IMR-90 (cell line): ENCODE results near the gene EIF4G3. TPM values are rescaled to one million over a fixed set of nuclear protein-coding genes. Genes with fewer than 3 reads are reported as not detected.

Source experiments
- ATAC-seq: fragments of 200-7000 bp; cut with Tn5 transposase; 2 replicates; pipeline ENCODE4 v1.9.1; 2020; ENCODE audit warnings: low read depth, mild to moderate bottlenecking, moderate library complexity
- BruUV-seq: library from RNA; stranded (reverse); fragments of 400-500 nt; replicated peaks from 2 replicates; lab custom pipeline; 2021; lab: Mats Ljungman, UMichigan
- CTCF ChIA-PET: fragments of 300-600 bp; formaldehyde crosslinking; extraction: SDS; loops from one replicate; lab custom pipeline; 2021; ENCODE audit warnings: antibody characterized with exemption; lab: Yijun Ruan, JAX
- POLR2A ChIA-PET: fragments of 300-600 bp; sonication (Branson Sonifier 250); formaldehyde crosslinking; loops from one replicate; lab custom pipeline; 2022; ENCODE audit warnings: antibody characterized with exemption; ENCODE audit not compliant: unreplicated experiment; lab: Charles Lee
- DNase-seq: peaks from one replicate; pipeline ENCODE4 v3.0.0; 2013
- H2AFZ ChIP-seq: replicated peaks from 2 replicates; pipeline ENCODE3; 2013; ENCODE audit warnings: low read length, mild to moderate bottlenecking; ENCODE audit not compliant: poor library complexity
- H2AK5ac ChIP-seq: 2 replicates; pipeline ENCODE4 v1.6.1; 2013; ENCODE audit warnings: low read depth, low read length, inconsistent platforms
- H2AK9ac ChIP-seq: replicated peaks from 2 replicates; pipeline ENCODE3; 2013; ENCODE audit warnings: mild to moderate bottlenecking, low read depth, low read length, moderate library complexity; ENCODE audit not compliant: poor library complexity
- H2BK120ac ChIP-seq: 2 replicates; pipeline ENCODE4 v1.6.1; 2013; ENCODE audit warnings: low read depth, low read length, inconsistent platforms
- H2BK15ac ChIP-seq: 3 replicates; pipeline ENCODE4 v1.6.1; 2013; ENCODE audit warnings: low read depth, low read length, inconsistent platforms
- H2BK20ac ChIP-seq: 2 replicates; pipeline ENCODE4 v1.6.1; 2013; ENCODE audit warnings: low read depth, mild to moderate bottlenecking, inconsistent platforms, low read length, moderate library complexity
- H2BK5ac ChIP-seq: 2 replicates; pipeline ENCODE4 v1.6.1; 2013; ENCODE audit warnings: mild to moderate bottlenecking, low read depth, low read length, inconsistent platforms; ENCODE audit not compliant: poor library complexity, severe bottlenecking
- H3K14ac ChIP-seq: replicated peaks from 2 replicates; pipeline ENCODE4 v1.6.1; 2013; ENCODE audit warnings: low read depth, low read length, inconsistent platforms
- H3K18ac ChIP-seq: 2 replicates; pipeline ENCODE4 v1.6.1; 2013; ENCODE audit warnings: low read depth, low read length, control low read depth
- H3K23ac ChIP-seq: 2 replicates; pipeline ENCODE4 v1.6.1; 2013; ENCODE audit warnings: low read depth, low read length, inconsistent platforms
- H3K27ac ChIP-seq: 2 replicates; pipeline ENCODE4 v1.5.1; 2013; ENCODE audit warnings: mild to moderate bottlenecking, control low read depth, low read length; ENCODE audit not compliant: insufficient read depth
- H3K27me3 ChIP-seq: 2 replicates; pipeline ENCODE4 v1.6.1; 2013; ENCODE audit warnings: low read length; ENCODE audit not compliant: control insufficient read depth, insufficient read depth
- H3K36me3 ChIP-seq: 2 replicates; pipeline ENCODE4 v1.6.1; 2013; ENCODE audit warnings: low read length, mixed read lengths; ENCODE audit not compliant: control insufficient read depth, insufficient read depth
- H3K4ac ChIP-seq: 2 replicates; pipeline ENCODE4 v1.6.1; 2013; ENCODE audit warnings: low read depth, low read length, inconsistent platforms
- H3K4me1 ChIP-seq: 2 replicates; pipeline ENCODE4 v1.6.1; 2013; ENCODE audit warnings: low read length, mixed read lengths; ENCODE audit not compliant: control insufficient read depth, insufficient read depth
- H3K4me2 ChIP-seq: 2 replicates; pipeline ENCODE4 v1.6.1; 2013; ENCODE audit warnings: low read depth, mild to moderate bottlenecking, control low read depth, low read length, moderate library complexity
- H3K4me3 ChIP-seq: 2 replicates; pipeline ENCODE4 v1.5.1; 2013; ENCODE audit warnings: low read depth, mild to moderate bottlenecking, control low read depth, low read length, moderate library complexity; ENCODE audit not compliant: insufficient read depth
- H3K56ac ChIP-seq: 2 replicates; pipeline ENCODE4 v1.6.1; 2013; ENCODE audit warnings: low read length, inconsistent platforms; ENCODE audit not compliant: insufficient read depth; ENCODE audit errors: extremely low read depth
- H3K79me1 ChIP-seq, 2 experiments: 2 replicates each; pipeline ENCODE4 v1.6.1; 2013; ENCODE audit warnings: low read length in 2 of 2, inconsistent platforms in 1 of 2, low read depth in 1 of 2
- H3K9ac ChIP-seq: 2 replicates; pipeline ENCODE4 v1.6.1; 2013; ENCODE audit warnings: low read depth, low read length, control low read depth
- H3K9me1 ChIP-seq: 2 replicates; pipeline ENCODE4 v1.6.1; 2013; ENCODE audit warnings: low read length, inconsistent platforms; ENCODE audit not compliant: insufficient read depth
- H3K9me3 ChIP-seq: 2 replicates; pipeline ENCODE4 v1.6.1; 2013; ENCODE audit warnings: low read length; ENCODE audit not compliant: control insufficient read depth, insufficient read depth
- H4K20me1 ChIP-seq: 2 replicates; pipeline ENCODE4 v1.6.1; 2013; ENCODE audit warnings: low read length, inconsistent platforms; ENCODE audit not compliant: insufficient read depth
- H4K5ac ChIP-seq: 2 replicates; pipeline ENCODE4 v1.6.1; 2013; ENCODE audit warnings: mild to moderate bottlenecking, low read depth, low read length, control low read depth
- H4K8ac ChIP-seq, 2 experiments: 2 replicates each; pipeline ENCODE4 v1.6.1; 2013; ENCODE audit warnings: low read depth in 2 of 2, low read length in 2 of 2, control low read depth in 1 of 2, inconsistent platforms in 1 of 2
- H4K91ac ChIP-seq: 2 replicates; pipeline ENCODE4 v1.6.1; 2013; ENCODE audit warnings: low read depth, low read length, inconsistent platforms; ENCODE audit not compliant: insufficient read depth
- CTCF ChIP-seq: conservative IDR thresholded peaks from 2 replicates; pipeline ENCODE4 v1.5.1; 2012; ENCODE audit warnings: mild to moderate bottlenecking, low read depth, low read length, improper control_type of control experiment
- NFE2L2 ChIP-seq: fragments of 150-350 bp; IDR thresholded peaks from 2 replicates; pipeline ENCODE4 v1.6.1; 2016; ENCODE audit warnings: low read depth, mild to moderate bottlenecking, low read length
- WGBS, 2 experiments: methylation state at CpG; one replicate each; pipeline versions ENCODE4 v1.1.5 to v1.1.7; 2013; ENCODE audit warnings: missing lambda C conversion rate in 2 of 2; ENCODE audit not compliant: insufficient read length in 1 of 2; ENCODE audit errors: extremely low coverage in 2 of 2; 5-methylcytosine and 5-hydroxymethylcytosine counted together
- dilution Hi-C: fragments of 300-500 bp; cut with HindIII; formaldehyde crosslinking; loops from one replicate; pipeline ENCODE4 v1.14.3; 2018; ENCODE audit warnings: low sequenced_read_pairs; ENCODE audit not compliant: unreplicated experiment
- in situ Hi-C: fragments of 300-500 bp; cut with MboI; formaldehyde crosslinking; loops from 3 replicates; pipeline ENCODE4 v1.14.3; 2019; ENCODE audit warnings: low sequenced_read_pairs, inconsistent platforms, mixed read lengths
- intact Hi-C: fragments of 100-400 bp; cut with micrococcal nuclease; formaldehyde crosslinking; loops from 2 replicates; pipeline ENCODE4 v1.10.0; 2022
- polyA plus RNA-seq, 3 experiments: library from polyadenylated mRNA; depleted of rRNA; stranded (reverse); fragments of >200 nt; gene quantifications; 2 replicates each; pipeline ENCODE4 v1.2.3, GENCODE V29; 2012; ENCODE audit warnings: low replicate concordance in 1 of 3
- total RNA-seq: library from RNA; depleted of rRNA; stranded (reverse); fragments of >200 nt; gene quantifications from 2 replicates; pipeline ENCODE4 v1.2.3, GENCODE V29; 2012

Gene EIF4G3
- total and polyA plus RNA-seq, 2 of the 4 experiments (the other 2 are of a cell fraction), result 25.8 to 49.2 TPM

GRCh38 chr1:21072721-21073120 is 104.0 kb downstream of the EIF4G3 start:
- no peaks in the 10 kb centered on the region for H3K27me3 ChIP-seq
- peaks cover 24 to 58% of the 10 kb centered on the region in 2 experiments for H3K79me1 ChIP-seq
- POLR2A ChIA-PET, result no interaction called here
- peaks cover 8% of the 10 kb centered on the region; the same call in 1 of the 2 replicates for H3K9me1 ChIP-seq
- intact Hi-C loops (loop anchor here (10.0 kb wide), 1 partner anchor 288 kb away; the partner anchor contains the start of gene HP1BP3), dilution Hi-C loops (no loop called here), in situ Hi-C loops (no loop called here)
- H3K4me3 ChIP-seq, result no peak overlapping the region
- no peak overlapping the region for H2BK120ac ChIP-seq
- no peak overlapping the region for H3K14ac ChIP-seq
- H2BK15ac ChIP-seq, result no peak overlapping the region
- H3K9me3 ChIP-seq, result no peaks in the 10 kb centered on the region
- peaks cover 15% of the 10 kb centered on the region for H4K20me1 ChIP-seq
- H3K18ac ChIP-seq, result no peak overlapping the region
- H3K9ac ChIP-seq, result no peak overlapping the region
- CTCF ChIA-PET, result interaction anchor here (1.1 to 1.3 kb wide), 2 partner anchors 52 to 122 kb away, joined by 3 to 4 read pairs; no protein-coding TSS in a partner anchor
- H3K4me1 ChIP-seq, result peaks cover 1% of the 10 kb centered on the region; the same call in 1 of the 2 replicates
- no peak overlapping the region for H2AFZ ChIP-seq
- H3K23ac ChIP-seq, result no peak overlapping the region
- H4K91ac ChIP-seq, result no peak overlapping the region
- peak overlapping the region; percentile 5 for H2BK5ac ChIP-seq
- H2BK20ac ChIP-seq, result no peak overlapping the region
- no peak overlapping the region for H2AK5ac ChIP-seq
- H4K5ac ChIP-seq, result no peak overlapping the region
- BruUV-seq, result no TSS peak
- TF ChIP-seq CTCF (0 out of 2 replicates have a peak, but pooled peaks have one; percentile 17), NFE2L2 (no peak)
- no peak overlapping the region for H3K4ac ChIP-seq
- H3K4me2 ChIP-seq, result no peak overlapping the region
- H3K56ac ChIP-seq, result no peak overlapping the region
- H3K36me3 ChIP-seq, result peaks cover 3% of the 10 kb centered on the region; the same call in 1 of the 2 replicates
- no peak overlapping the region for H2AK9ac ChIP-seq
- no CpG with 5 or more reads among the region's 3 CpGs for WGBS, 2 experiments
- H4K8ac ChIP-seq, result no peak overlapping the region
- peak; percentile 82 for DNase-seq
- no peak overlapping the region for H3K27ac ChIP-seq
- ATAC-seq, result peak; percentile 36
